GM21737 (cell line): Measurements from ENCODE around the gene CFAP53.
"Not testable (repeated sequence)": the region's sequence is repeated elsewhere in the genome, so short reads cannot be mapped to it uniquely, and the experiment has no call there.

Source experiments
- ATAC-seq: cut with Tn5 transposase; IDR thresholded peaks from one replicate; pipeline ENCODE4 v1.9.1; 2021; ENCODE audit warnings: mild to moderate bottlenecking, moderate library complexity; ENCODE audit not compliant: unreplicated experiment

Gene CFAP53

GRCh38 chr18:50273203-50274043 lies 7.1 kb upstream of the CFAP53 start:
- no peak for ATAC-seq

- no peak for ATAC-seq
Measured at GRCh38 chr18:50272568-50272967, 6.3 kb upstream of the CFAP53 start.

GRCh38 chr18:50268022-50268747 lies 1.9 kb upstream of the CFAP53 start:
- peak; percentile 69 for ATAC-seq

GRCh38 chr18:50262977-50263376 lies 3.3 kb downstream of the CFAP53 start:
- ATAC-seq = no peak

- ATAC-seq = no peak
Measured at GRCh38 chr18:50250935-50251334, 15.4 kb downstream of the CFAP53 start.

- no peak for ATAC-seq
Measured at GRCh38 chr18:50249576-50249975, 16.7 kb downstream of the CFAP53 start.

GRCh38 chr18:50247561-50247960 lies 18.7 kb downstream of the CFAP53 start:
- ATAC-seq = no peak

GRCh38 chr18:50241768-50242167 lies 24.5 kb downstream of the CFAP53 start:
- not testable (repeated sequence) for ATAC-seq

GRCh38 chr18:50240080-50240563 lies 26.2 kb downstream of the CFAP53 start:
- no peak for ATAC-seq

- ATAC-seq = no peak
Measured at GRCh38 chr18:50232419-50232818, 33.9 kb downstream of the CFAP53 start.

- ATAC-seq = no peak
Measured at GRCh38 chr18:50231621-50232020, 34.7 kb downstream of the CFAP53 start.

GRCh38 chr18:50220249-50220648 lies 46.0 kb downstream of the CFAP53 start:
- not testable (repeated sequence) for ATAC-seq

GRCh38 chr18:50218432-50219197 lies 47.7 kb downstream of the CFAP53 start:
- ATAC-seq = no peak

- no peak for ATAC-seq
Measured at GRCh38 chr18:50209311-50209710, 57.0 kb downstream of the CFAP53 start.

GRCh38 chr18:50207722-50208121 lies 58.6 kb downstream of the CFAP53 start:
- ATAC-seq = no peak

- ATAC-seq = no peak
Measured at GRCh38 chr18:50203801-50204604, 62.3 kb downstream of the CFAP53 start.

GRCh38 chr18:50201476-50202018 lies 64.7 kb downstream of the CFAP53 start:
- no peak for ATAC-seq

GRCh38 chr18:50199921-50200320 lies 66.4 kb downstream of the CFAP53 start:
- no peak for ATAC-seq

- no peak for ATAC-seq
Measured at GRCh38 chr18:50199346-50199855, 66.9 kb downstream of the CFAP53 start.

GRCh38 chr18:50196261-50196660 lies 70.0 kb downstream of the CFAP53 start:
- no peak for ATAC-seq
